Fibroblast of gingiva (primary cell): ENCODE results near the gene CAB39L.
A peak's percentile ranks its signal among the peaks of the same experiment; 100 is the strongest.

Experiments used
- DNase-seq: peaks from one replicate; pipeline ENCODE4 v3.0.0-alpha.2; 2011; ENCODE audit warnings: low read depth

The CAB39L gene

GRCh38 chr13:49400755-49401659, 42.9 kb downstream of the CAB39L start:
- DNase-seq, result peak; percentile 51

GRCh38 chr13:49399801-49400472, 43.9 kb downstream of the CAB39L start:
- DNase-seq, result no peak

GRCh38 chr13:49395878-49396380, 47.9 kb downstream of the CAB39L start:
- DNase-seq, result no peak

DNA sequence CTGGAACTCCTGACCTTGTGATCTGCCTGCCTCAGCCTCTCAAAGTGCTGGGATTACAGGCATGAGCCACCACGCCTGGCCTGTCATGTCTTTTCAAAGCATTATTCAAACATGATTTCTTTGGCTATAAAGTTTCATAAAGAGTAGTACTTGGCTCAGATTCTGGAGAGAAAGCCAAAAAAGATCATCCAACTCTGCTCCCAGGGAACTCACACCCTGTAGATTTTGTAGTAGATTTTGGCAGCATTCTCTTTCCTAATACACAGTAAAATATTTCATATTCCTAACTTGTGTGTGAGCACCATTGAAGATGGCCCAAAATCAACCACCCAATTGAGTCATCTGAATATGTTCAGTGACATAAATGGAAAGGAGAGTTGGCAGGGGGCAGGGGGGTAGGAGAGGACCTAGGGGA, 48.4 kb downstream of the CAB39L start:
- peak; percentile 74 for DNase-seq

GRCh38 chr13:49388091-49388635, 55.7 kb downstream of the CAB39L start:
- no peak for DNase-seq

- no peak for DNase-seq
Measured at GRCh38 chr13:49386664-49387063, 57.2 kb downstream of the CAB39L start.

DNA sequence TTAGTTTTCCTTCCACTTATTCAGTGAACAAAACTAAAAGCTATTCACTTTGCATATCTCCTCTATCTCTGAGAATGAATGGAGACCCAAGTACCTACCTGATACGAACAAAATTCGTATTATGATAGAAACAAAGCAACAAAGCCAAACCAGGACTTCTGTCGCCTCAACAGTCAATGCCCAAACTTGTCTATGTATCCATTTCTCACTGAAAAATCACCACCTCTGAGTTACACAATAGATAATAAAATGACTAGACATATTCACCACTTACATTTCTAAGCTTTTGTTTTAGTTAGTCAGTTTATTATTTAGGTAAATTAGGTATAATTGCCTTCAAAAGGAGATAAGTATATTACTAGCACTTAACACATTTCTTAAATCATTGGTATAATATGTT, 67.7 kb downstream of the CAB39L start:
- DNase-seq, result no peak

- peak; percentile 75 for DNase-seq
Measured at GRCh38 chr13:49374585-49375290, 69.1 kb downstream of the CAB39L start.

DNA sequence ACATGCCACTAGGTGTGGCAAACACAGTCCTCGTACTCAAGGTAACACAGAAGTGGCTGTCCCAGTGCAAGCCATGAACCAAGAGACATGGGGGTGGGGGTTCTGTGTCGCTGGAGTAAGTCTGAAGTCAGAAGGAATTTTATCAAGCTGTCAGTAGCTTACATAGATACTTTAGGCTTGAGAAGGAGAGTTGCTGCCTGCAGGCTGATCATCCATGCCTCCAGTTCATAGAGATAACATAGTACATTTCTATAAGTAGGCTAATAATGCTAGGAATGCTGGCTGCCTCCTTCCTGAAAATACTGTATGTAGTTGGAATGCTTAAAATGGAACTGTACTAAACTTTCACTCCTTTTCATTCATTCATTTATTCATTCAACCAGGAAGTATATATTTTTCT, 70.1 kb downstream of the CAB39L start:
- DNase-seq, result no peak

DNA sequence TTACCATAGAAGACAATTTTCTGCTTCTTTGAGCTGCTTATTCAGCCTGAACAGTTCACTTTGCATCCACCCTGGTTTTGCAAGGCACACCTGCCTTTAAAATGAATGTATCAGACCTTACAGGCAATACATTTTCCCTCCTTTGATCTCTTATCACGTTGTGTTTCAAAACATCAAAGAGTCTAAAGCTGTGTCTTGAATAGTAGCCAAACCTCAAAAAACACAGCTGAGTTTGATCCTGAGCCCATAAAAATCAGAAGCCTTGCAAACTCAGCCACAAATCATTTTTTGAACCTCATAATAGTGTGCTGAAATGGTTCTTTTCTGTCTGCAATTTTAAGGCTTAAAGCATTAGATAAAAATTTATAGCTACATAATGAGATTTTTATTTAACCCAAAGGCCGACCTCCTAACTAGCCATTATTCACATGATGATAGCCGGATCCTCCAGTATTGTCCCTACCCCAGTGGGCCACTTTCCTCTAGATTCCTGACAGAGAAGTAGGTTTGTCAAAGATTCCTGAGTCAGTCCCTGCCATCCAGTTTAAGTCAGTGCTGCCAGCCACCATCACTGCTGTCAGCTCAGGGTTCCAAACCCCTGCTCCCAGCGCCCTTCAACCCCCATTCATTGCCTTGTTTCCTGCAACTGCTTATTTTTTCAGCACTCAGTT, 71.8 kb downstream of the CAB39L start:
- DNase-seq, result no peak

DNA sequence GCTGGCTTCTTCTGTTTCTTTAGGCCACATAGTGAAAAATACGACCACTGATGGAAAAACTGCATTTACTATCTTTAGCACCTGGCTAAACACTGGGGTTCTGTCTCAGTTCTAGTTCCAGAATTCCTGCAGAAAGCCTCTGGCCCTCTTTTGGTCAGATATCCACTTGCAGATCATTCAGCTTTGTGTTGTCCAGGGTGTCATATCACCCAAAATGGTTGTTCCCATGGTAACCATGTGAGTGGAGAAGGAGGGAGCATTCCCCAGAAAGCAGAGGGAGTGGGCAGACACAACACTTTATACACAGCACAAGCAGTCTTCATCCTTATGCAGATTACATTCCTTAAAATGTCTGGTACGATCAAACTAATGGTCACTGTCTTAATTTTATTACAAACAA, 73.5 kb downstream of the CAB39L start:
- DNase-seq, result no peak

DNA sequence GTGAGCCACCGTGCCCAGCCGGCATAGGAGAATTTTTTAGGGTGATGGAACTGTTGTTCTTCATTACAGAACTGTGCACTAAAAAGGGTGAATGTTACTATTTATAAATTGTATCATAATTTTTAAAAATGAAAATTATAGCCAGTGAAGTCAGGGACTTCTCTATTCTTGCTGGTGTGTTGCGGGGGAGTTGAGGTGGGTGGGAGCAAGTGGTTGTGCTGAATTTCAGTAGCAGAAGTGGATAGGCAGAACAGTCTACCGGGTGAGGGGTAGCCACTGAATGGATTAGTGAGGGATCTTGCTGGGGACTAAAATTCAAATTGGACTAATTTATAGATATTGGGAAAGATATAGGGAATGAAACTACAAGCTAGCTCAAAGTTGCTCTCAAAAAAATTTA, 74.0 kb downstream of the CAB39L start:
- no peak for DNase-seq

DNA sequence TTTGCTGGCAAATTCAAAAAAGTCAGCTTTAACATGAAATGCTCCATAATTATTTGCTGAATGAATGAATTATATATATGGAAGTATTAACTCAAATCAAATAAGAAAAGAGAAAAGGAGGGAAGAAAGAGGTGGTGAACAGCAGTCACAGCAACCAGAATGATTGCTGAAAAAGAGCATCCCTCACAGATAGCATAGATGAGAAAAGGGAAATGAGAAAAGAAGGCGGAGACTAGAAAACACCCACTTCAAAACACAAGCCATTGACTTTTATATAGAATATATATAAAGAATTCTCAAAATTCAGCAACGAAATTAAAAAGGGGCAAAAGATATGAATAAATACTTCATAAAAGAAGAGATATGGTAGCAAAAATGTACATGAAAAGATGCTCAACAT, 75.2 kb downstream of the CAB39L start:
- DNase-seq, result no peak

- DNase-seq, result peak; percentile 63
Measured at GRCh38 chr13:49367640-49368422, 76.0 kb downstream of the CAB39L start.

DNA sequence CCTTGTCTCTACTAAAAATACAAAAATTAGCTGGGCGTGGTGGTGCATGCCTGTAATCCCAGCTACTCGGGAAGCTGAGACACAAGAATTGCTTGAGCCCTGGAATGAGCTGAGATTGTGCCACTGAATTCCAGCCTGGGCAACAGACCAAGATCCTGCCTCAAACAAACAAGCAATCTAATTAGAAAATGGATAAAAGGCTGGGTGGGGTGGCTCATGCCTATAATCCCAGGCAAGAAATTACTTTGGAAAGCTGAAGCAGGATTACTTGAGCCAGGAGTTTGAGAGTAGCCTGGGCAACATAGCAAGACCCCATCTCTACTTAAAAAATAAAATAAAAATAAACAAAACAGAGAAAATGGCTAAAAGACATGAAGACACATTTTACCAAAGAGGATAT, 77.0 kb downstream of the CAB39L start:
- DNase-seq, result peak; percentile 79

GRCh38 chr13:49357694-49358093, 86.2 kb downstream of the CAB39L start:
- DNase-seq, result peak; percentile 51

DNA sequence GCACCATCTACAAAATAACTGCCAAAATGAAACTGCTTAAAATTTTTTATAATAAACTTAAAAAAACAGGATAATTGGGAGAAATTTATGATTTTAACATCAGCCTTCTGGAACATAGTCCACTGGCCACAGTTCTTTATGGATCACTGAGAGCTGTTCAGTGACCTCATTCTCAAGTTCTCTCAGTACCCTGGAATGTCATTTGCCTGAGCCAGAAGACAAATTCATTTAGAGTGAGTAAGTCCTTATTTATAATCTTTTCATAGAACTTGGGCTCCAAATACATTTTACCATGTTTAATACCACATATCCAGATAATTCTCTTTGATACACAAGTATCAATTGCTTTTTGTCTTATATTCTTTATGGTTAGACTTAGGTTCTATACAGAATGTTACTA, 87.6 kb downstream of the CAB39L start:
- peak; percentile 94 for DNase-seq

- DNase-seq, result peak; percentile 59
Measured at GRCh38 chr13:49354719-49355118, 89.1 kb downstream of the CAB39L start.

- peak; percentile 69 for DNase-seq
Measured at GRCh38 chr13:49353908-49354307, 90.0 kb downstream of the CAB39L start.

- no peak for DNase-seq
Measured at GRCh38 chr13:49351871-49352270, 92.0 kb downstream of the CAB39L start.

- DNase-seq, result no peak
Measured at GRCh38 chr13:49348751-49349150, 95.1 kb downstream of the CAB39L start.
